DMS53 (cell line): ENCODE data around the gene ZNF546.

Experiments
- DNase-seq: peaks from one replicate; lab custom pipeline; 2025; lab: John Stamatoyannopoulos, UW

The ZNF546 gene

DNA sequence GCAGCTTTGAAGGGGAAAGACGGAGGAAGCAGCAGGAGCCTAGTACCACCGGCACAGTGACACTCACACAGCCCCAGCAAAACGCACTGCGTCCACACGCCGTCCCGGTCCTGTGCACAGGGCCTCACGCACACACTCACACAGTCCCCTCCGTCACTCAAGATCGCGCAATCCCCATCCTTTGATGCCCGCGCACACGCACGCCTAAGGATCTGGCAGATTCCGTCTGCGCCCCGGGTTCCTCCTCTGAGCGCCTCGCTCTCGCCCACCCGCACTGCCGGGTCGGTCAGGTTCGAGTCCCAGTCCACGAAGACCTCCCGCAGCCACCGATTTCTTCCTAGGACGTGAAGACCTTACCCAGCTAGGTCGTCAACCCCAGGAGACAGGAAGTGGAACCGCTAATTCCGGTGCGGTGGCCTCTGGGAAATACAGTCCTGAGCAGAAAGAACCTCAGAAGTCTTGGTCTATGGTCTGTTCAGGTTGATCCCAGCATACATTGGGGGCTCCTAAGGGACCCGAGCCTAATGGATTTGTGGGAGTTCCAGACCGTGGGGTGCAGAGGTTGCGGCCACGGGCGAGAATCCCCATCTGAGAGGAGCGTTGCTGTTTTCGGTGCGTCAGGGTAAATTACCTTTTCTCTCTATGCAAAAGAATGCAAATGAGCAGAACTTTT, 59.1 kb downstream of the ZNF546 start, which contains the start of gene ZNF780B:
Gene ZNF780B (minus strand): TSS at position 400 of the 673 bp plus-strand sequence. CDS start 5,899 bp downstream, outside the sequence.
- DNase-seq: peak; percentile 85

DNA sequence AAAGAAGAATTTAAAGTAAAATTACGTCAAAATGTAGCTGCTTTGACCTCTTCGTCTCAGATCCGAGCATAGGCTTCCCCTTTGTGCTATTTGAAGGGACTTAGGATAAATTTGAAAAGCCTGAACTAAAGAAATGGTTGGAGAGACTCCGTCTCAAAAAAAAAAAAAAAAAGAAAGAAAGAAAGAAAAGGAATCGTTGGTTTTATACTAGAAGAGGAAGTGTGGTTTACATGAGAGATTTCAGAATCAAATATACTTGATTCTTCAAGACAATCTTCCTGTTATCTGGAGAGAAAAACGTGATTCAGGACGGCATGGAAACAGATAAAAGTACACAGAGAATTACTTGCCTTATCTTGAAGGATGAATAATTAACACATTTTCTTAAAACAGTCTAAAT, 59.6 kb downstream of the ZNF546 start:
- no peak for DNase-seq

DNA sequence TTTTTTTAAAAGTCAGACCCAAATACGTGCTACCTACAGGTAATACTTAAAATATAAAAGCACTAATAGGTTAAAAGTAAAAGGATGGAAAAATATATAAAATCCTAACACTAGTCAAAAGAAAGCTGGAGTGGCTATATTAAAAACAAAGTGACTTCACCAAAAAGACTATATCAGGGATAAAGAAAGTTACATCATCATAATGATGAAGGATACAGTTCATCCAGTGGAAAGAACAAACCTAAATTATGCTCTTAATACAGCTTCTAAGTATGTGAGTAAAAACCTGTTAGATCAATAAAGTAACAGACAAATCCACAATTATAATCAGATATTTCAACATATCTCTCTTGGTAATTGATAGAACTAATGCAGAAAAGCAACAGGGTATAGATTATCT, 60.3 kb downstream of the ZNF546 start:
- DNase-seq: no peak

- no peak for DNase-seq
Observed at GRCh38 chr19:40059624-40060023, 62.8 kb downstream of the ZNF546 start.

GRCh38 chr19:40070058-40070457, 73.2 kb downstream of the ZNF546 start:
- DNase-seq: no peak
